ENCODE data around the gene RAB4A.

DNA sequence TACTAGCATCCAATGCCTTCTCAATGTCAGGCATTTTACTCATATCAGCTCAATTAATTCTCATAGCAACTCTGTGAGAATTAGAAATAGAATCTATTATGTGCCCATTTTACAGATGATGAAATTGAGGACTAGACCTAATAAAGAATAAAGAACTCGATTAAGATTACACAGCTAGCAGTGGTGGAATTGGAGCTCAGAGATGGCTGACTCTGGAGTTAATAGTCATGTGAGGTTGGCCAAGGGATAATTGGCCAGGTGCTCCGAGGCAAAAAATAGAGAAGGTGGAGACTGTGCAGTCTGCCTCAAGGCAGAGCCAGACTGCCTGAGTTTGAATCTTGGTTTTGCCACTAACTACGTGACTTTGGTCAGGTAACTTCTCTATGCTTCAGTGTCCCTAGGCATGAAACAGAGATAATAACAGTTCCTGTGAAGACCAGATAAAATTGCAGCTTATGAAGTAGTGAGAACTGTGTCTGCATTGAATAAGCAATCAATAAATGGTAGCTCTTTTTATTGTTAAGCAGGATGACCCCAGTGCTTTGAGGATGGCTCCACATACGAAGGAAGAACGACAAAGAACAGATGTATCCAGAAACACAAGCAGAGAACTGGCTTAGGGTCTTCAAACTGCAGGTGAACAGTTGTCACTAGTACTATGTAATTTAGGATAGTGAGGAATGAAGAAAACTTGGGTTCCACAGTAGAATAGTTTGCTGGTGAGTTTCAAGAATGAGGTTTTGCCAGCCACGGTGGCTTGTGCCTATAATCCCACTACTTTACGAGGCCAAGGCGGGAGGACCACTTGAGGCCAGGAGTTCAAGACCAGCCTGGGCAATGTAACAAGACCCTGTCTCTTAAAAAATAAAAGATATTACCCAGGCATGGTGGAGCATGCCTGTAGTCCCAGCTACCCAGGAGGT lies 78.8 kb downstream of the RAB4A start:
- TF ChIP-seq, protein P1, sequence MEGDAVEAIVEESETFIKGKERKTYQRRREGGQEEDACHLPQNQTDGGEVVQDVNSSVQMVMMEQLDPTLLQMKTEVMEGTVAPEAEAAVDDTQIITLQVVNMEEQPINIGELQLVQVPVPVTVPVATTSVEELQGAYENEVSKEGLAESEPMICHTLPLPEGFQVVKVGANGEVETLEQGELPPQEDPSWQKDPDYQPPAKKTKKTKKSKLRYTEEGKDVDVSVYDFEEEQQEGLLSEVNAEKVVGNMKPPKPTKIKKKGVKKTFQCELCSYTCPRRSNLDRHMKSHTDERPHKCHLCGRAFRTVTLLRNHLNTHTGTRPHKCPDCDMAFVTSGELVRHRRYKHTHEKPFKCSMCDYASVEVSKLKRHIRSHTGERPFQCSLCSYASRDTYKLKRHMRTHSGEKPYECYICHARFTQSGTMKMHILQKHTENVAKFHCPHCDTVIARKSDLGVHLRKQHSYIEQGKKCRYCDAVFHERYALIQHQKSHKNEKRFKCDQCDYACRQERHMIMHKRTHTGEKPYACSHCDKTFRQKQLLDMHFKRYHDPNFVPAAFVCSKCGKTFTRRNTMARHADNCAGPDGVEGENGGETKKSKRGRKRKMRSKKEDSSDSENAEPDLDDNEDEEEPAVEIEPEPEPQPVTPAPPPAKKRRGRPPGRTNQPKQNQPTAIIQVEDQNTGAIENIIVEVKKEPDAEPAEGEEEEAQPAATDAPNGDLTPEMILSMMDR (IDR thresholded peaks at IDR 0.05), result no peak
- no peak for TF ChIP-seq POLR2A (IDR thresholded peaks at IDR 0.05)

Data from upper lobe of left lung (tissue), 4 donors.